GM13977 (cell line): ENCODE results near the gene P2RY14.

Source experiments
- DNase-seq: peaks from one replicate; pipeline ENCODE4 v3.0.0; 2012; ENCODE audit warnings: low spot score
- in situ Hi-C: fragments of 300-500 bp; cut with MboI; formaldehyde crosslinking; loops from one replicate; pipeline ENCODE4 v1.12.0; 2022; ENCODE audit warnings: low sequenced_read_pairs, low pct_unique_long_range_greater_than_20kb, mixed read lengths, inconsistent platforms; ENCODE audit not compliant: unreplicated experiment
- TF ChIP-seq, protein P1 (sequence below): IDR thresholded peaks from 2 replicates; pipeline ENCODE4 v1.5.1; 2012; ENCODE audit warnings: mild to moderate bottlenecking, control low read depth; ENCODE audit not compliant: insufficient read depth; ENCODE audit errors: extremely low read depth, missing control alignments

P2RY14 gene

DNA sequence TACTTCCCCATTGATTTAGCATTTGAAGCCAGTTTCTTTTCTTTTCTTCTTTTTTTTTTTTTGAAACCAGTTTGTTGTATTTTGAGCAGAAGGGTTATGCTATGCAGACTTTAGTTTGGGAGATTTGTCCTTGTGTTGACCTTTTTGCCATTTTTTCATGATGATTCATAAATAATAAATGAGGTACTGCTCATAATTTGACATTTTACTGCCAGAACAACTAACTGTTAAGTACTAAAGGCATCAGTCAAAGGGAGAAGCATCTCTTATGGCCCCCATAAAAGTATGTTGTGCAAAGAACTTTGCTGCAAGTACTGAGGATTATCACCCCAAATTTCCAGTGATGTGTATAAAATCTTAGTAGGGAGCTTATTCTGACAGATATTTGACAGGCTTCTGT lies 40.0 kb upstream of the P2RY14 start:
- no peak for DNase-seq
- TF ChIP-seq, protein P1, sequence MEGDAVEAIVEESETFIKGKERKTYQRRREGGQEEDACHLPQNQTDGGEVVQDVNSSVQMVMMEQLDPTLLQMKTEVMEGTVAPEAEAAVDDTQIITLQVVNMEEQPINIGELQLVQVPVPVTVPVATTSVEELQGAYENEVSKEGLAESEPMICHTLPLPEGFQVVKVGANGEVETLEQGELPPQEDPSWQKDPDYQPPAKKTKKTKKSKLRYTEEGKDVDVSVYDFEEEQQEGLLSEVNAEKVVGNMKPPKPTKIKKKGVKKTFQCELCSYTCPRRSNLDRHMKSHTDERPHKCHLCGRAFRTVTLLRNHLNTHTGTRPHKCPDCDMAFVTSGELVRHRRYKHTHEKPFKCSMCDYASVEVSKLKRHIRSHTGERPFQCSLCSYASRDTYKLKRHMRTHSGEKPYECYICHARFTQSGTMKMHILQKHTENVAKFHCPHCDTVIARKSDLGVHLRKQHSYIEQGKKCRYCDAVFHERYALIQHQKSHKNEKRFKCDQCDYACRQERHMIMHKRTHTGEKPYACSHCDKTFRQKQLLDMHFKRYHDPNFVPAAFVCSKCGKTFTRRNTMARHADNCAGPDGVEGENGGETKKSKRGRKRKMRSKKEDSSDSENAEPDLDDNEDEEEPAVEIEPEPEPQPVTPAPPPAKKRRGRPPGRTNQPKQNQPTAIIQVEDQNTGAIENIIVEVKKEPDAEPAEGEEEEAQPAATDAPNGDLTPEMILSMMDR = no peak
- in situ Hi-C loops = no loop called here

DNA sequence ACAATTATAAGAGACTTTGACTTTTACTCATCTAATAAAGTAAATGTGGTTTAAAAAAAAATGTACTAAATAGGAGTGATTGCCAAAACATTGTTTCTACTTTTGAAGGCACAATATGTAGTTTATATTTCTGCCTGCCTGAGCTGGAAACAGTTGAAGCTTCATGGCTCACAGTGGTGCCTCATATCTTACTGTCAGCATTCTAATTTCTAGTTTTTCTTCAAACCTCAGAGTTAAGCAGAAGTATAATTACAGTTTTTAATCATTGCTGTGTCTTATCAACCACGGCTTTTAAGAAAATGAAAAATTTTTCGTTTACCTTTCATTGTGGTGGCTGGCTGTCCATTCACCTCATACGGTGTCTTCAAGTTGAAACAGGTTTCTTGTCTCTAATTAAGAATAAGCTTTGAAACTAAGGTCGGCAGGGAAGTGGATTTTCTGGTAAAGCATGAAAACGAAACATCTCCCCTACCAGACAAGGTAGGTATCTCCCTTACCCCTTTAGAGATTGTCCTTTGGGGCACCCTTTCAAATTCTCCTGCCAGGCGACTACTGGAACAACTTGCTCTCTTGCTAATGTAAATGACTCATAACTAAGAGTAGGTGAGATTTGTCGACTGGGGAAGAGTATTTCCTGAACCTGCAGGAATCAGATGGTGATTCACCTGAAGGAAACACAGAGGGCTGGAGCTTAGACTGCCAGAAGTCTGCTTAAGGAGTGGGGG lies 38.1 kb upstream of the P2RY14 start, which contains the start of gene GPR87:
Gene GPR87, minus strand, starts transcription at position 554 of the 725 bp plus-strand sequence. CDS start 16,720 bp downstream, outside the sequence.
- TF ChIP-seq, protein P1 = no peak
- DNase-seq = no peak
- in situ Hi-C loops = no loop called here

DNA sequence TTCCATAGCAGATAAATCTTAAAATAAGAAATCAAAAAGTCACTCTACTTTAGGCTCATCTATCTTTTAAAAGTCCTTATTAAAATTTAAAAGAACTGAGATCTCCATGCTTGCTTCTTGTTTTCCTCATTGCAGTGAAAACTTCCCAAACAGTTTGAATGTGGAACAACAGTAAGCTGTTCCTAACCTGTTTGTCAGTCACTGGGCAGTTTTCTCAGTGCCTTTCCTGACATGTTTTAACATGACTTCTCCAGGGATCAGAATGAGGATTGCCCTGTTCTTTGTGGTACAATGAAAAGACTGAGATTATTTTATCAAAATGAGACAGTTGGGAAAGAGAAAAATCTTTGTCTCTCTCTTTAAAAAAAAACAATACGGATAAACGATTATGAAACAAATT lies 37.5 kb upstream of the P2RY14 start:
- no peak for DNase-seq
- in situ Hi-C loops = no loop called here
- TF ChIP-seq, protein P1 = no peak

DNA sequence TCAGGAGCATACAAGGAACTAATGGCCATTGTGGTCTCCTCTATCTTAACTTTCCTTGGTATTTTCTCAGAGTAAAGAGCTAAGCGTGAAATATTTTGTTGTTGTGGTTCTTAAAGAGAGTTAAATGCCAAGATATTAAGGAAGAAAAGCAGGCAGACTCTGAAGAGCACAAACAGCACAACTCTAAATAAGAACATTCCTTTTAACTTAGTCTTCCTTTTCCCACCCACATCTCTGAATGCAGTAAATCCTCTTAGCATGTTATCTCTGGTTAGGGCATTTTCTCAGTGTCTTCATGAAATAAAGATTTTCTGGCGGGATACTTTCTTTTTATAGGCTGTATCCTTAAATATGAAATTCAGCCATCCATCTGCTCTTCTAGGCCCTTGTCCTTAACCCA lies 36.8 kb upstream of the P2RY14 start:
- TF ChIP-seq, protein P1 = no peak
- DNase-seq = no peak
- in situ Hi-C loops = no loop called here

DNA sequence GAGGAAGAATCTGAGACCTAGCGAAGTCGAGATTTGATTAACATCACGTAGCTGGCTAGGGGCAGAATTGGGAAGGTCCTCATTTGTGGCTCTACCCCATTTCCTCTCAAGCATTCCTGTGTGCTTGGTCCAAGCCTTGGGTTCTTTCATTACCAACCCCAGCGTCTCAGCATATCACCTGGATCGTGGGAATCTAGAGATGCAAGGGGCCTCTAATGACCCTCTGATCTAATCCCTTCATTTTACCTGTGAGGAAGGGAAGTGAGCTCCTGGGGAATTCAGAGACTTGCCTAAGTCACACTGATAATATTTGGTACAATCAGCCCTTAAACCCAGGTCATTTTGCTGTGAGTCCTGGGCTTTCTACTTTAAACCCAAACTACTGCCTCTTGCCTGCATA lies 36.3 kb upstream of the P2RY14 start:
- TF ChIP-seq, protein P1 = no peak
- DNase-seq = no peak
- in situ Hi-C loops = no loop called here

DNA sequence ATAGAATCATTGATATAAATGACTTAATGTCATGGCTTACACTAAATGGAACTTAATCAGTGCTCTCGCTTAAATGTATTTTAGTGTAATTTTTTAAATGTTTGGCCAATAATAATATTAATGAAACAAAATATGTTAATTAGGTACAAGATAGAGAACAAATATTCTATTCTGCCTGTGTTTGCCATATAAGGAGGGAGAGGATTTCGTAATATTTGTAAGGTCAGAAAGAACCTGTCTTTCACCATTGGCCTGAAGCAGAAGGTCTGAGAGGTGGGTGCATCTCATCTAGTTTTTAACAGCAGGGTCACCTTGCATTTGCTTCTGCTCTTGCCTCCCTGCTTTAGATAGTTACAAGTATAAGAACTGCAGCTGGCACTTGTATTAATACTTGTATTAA lies 35.8 kb upstream of the P2RY14 start:
- in situ Hi-C loops = no loop called here
- TF ChIP-seq, protein P1 = no peak
- DNase-seq = no peak
